ENCODE measurements around the gene PPCS.
"Not testable (repeated sequence)": the region's sequence is repeated elsewhere in the genome, so short reads cannot be mapped to it uniquely, and the experiment has no call there.

Gene PPCS

GRCh38 chr1:42477354-42477753, 21.0 kb downstream of the PPCS start:
- not testable (repeated sequence) for H3K27ac Mint-ChIP-seq; DNase-seq (ENCODE audit: low spot score in 2 of 2); H3K4me1 Mint-ChIP-seq; H3K9me3 Mint-ChIP-seq; H3K36me3 Mint-ChIP-seq; H3K4me3 Mint-ChIP-seq; ATAC-seq

GRCh38 chr1:42477775-42478174, 21.4 kb downstream of the PPCS start:
- DNase-seq (ENCODE audit: low spot score in 2 of 2) (no peak), ATAC-seq (no peak)
- Mint-ChIP-seq H3K36me3 (peaks cover 7% of the 10 kb centered on the region), H3K4me1 (no peaks in the 10 kb centered on the region), H3K4me3 (no peak overlapping the region), H3K9me3 (no peaks in the 10 kb centered on the region), H3K27ac (no peak overlapping the region)

GRCh38 chr1:42479621-42480020, 23.3 kb downstream of the PPCS start:
- no peaks in the 10 kb centered on the region for H3K9me3 Mint-ChIP-seq
- no peak overlapping the region for H3K4me3 Mint-ChIP-seq
- H3K27ac Mint-ChIP-seq = no peak overlapping the region
- H3K36me3 Mint-ChIP-seq = peaks cover 7% of the 10 kb centered on the region
- ATAC-seq (peak; percentile 56), DNase-seq (ENCODE audit: low spot score in 2 of 2) (no peak)
- no peaks in the 10 kb centered on the region for H3K4me1 Mint-ChIP-seq

- no peak for ATAC-seq
- DNase-seq (ENCODE audit: low spot score in 2 of 2) = no peak
Measured at GRCh38 chr1:42480921-42481320, 24.6 kb downstream of the PPCS start.

GRCh38 chr1:42482635-42483153, 26.4 kb downstream of the PPCS start:
- ATAC-seq = no peak

More at GRCh38 chr1:42480921-42481320, 24.6 kb downstream of the PPCS start:
- Mint-ChIP-seq H3K9me3 (no peaks in the 10 kb centered on the region), H3K36me3 (peaks cover 7% of the 10 kb centered on the region), H3K4me3 (no peak overlapping the region), H3K4me1 (no peaks in the 10 kb centered on the region), H3K27ac (no peak overlapping the region)

GRCh38 chr1:42484382-42484781, 28.0 kb downstream of the PPCS start:
- H3K36me3 Mint-ChIP-seq = peaks cover 7% of the 10 kb centered on the region
- no peaks in the 10 kb centered on the region for H3K4me1 Mint-ChIP-seq
- H3K27ac Mint-ChIP-seq = no peak overlapping the region
- H3K9me3 Mint-ChIP-seq = no peaks in the 10 kb centered on the region
- DNase-seq (ENCODE audit: low spot score in 2 of 2) (no peak), ATAC-seq (no peak)
- no peak overlapping the region for H3K4me3 Mint-ChIP-seq

More at GRCh38 chr1:42482635-42483153, 26.4 kb downstream of the PPCS start:
- Mint-ChIP-seq H3K4me3 (no peak overlapping the region), H3K9me3 (no peaks in the 10 kb centered on the region), H3K4me1 (no peaks in the 10 kb centered on the region), H3K36me3 (peaks cover 7% of the 10 kb centered on the region), H3K27ac (no peak overlapping the region)
- no peak for DNase-seq (ENCODE audit: low spot score in 2 of 2)

- no peak overlapping the region for H3K4me3 Mint-ChIP-seq
- H3K27ac Mint-ChIP-seq = no peak overlapping the region
Measured at GRCh38 chr1:42490237-42490636, 33.9 kb downstream of the PPCS start.

GRCh38 chr1:42502031-42502430, 45.7 kb downstream of the PPCS start:
- not testable (repeated sequence) for ATAC-seq; H3K9me3 Mint-ChIP-seq; DNase-seq (ENCODE audit: low spot score in 2 of 2); H3K36me3 Mint-ChIP-seq; H3K27ac Mint-ChIP-seq; H3K4me3 Mint-ChIP-seq; H3K4me1 Mint-ChIP-seq

More at GRCh38 chr1:42490237-42490636, 33.9 kb downstream of the PPCS start:
- DNase-seq (ENCODE audit: low spot score in 2 of 2) = no peak
- Mint-ChIP-seq H3K36me3 (no peaks in the 10 kb centered on the region), H3K9me3 (no peaks in the 10 kb centered on the region), H3K4me1 (no peaks in the 10 kb centered on the region)
- no peak for ATAC-seq

GRCh38 chr1:42504535-42505128, 48.3 kb downstream of the PPCS start:
- ATAC-seq (no peak), DNase-seq (ENCODE audit: low spot score in 2 of 2) (no peak)
- H3K4me1 Mint-ChIP-seq = no peaks in the 10 kb centered on the region
- H3K36me3 Mint-ChIP-seq = peaks cover 5% of the 10 kb centered on the region
- H3K9me3 Mint-ChIP-seq = peaks cover 6% of the 10 kb centered on the region
- H3K27ac Mint-ChIP-seq = no peak overlapping the region
- no peak overlapping the region for H3K4me3 Mint-ChIP-seq

GRCh38 chr1:42506576-42506975, 50.2 kb downstream of the PPCS start:
- DNase-seq (ENCODE audit: low spot score in 2 of 2) = no peak
- no peaks in the 10 kb centered on the region for H3K4me1 Mint-ChIP-seq
- no peak overlapping the region for H3K4me3 Mint-ChIP-seq
- H3K36me3 Mint-ChIP-seq = no peaks in the 10 kb centered on the region
- no peak overlapping the region for H3K27ac Mint-ChIP-seq
- ATAC-seq = no peak
- H3K9me3 Mint-ChIP-seq = peaks cover 6% of the 10 kb centered on the region

Measured in stimulated activated effector memory CD8-positive, alpha-beta T cell treated with anti-CD3 and anti-CD28 coated beads, Interleukin-12 subunit alpha, Interleukin-12 subunit beta, amount 100 ng/mL, for 72 hours (primary cell).